Thoracic aorta (tissue), 2 donors: ENCODE results near the gene ERGIC1. TPM values are rescaled to one million over a fixed set of nuclear protein-coding genes. Genes with fewer than 3 reads are reported as not detected.
A peak's percentile ranks its signal among the peaks of the same experiment; 100 is the strongest.

Source experiments
- ATAC-seq: fragments of 150-250 bp; one replicate; pipeline ENCODE4 v1.8.0; 2017; ENCODE audit warnings: low read depth; ENCODE audit not compliant: insufficient number of reproducible peaks, low FRiP score
- DNase-seq: peaks from one replicate; pipeline ENCODE4 v3.0.0-alpha.2; 2020; ENCODE audit warnings: low spot score
- H3K27ac ChIP-seq, 2 donors: fragments of 200-600 bp; sonication (generic); 1 replicate in 1 of 2; 2 replicates in 1 of 2; pipeline ENCODE4 v1.5.1; 2016; ENCODE audit warnings: mild to moderate bottlenecking in 2 of 2, moderate library complexity in 2 of 2
- H3K27me3 ChIP-seq: fragments of 200-600 bp; sonication (generic); replicated peaks from 2 replicates; pipeline ENCODE4 v1.6.0; 2016; ENCODE audit warnings: mild to moderate bottlenecking; ENCODE audit not compliant: insufficient read depth
- H3K36me3 ChIP-seq: fragments of 200-600 bp; sonication (generic); one replicate; pipeline ENCODE4 v1.5.1; 2016
- H3K4me1 ChIP-seq, 2 donors: fragments of 200-600 bp; sonication (generic); 1 replicate in 1 of 2; 2 replicates in 1 of 2; pipeline versions ENCODE4 v1.5.1 to v1.6.0; 2016; ENCODE audit warnings: low read depth in 2 of 2, mild to moderate bottlenecking in 1 of 2; ENCODE audit not compliant: control insufficient read depth in 1 of 2
- H3K4me3 ChIP-seq: fragments of 200-600 bp; sonication (generic); 2 replicates; pipeline ENCODE4 v1.5.1; 2016; ENCODE audit warnings: mild to moderate bottlenecking
- H3K9me3 ChIP-seq: fragments of 200-600 bp; sonication (generic); 2 replicates; pipeline ENCODE4 v1.5.1; 2016
- CTCF ChIP-seq: fragments of 200-600 bp; sonication (generic); IDR thresholded peaks from one replicate; pipeline ENCODE4 v1.5.1; 2019; ENCODE audit warnings: antibody characterized with exemption
- total RNA-seq, 2 donors: library from RNA; depleted of rRNA; stranded (reverse); fragments of >200 nt; gene quantifications; one replicate each; pipeline versions ENCODE4 v1.1.0 to v1.2.3, GENCODE V29; 2016

The ERGIC1 gene
- total RNA-seq, 2 donors from 2014 or later = 141 to 230 TPM

- no peak overlapping the region for H3K4me3 ChIP-seq
- no peaks in the 10 kb centered on the region for H3K9me3 ChIP-seq
- DNase-seq (no peak), ATAC-seq (no peak)
- H3K27ac ChIP-seq = peak overlapping the region; percentile 83 to 97
- peaks cover 18 to 64% of the 10 kb centered on the region in 2 donors for H3K4me1 ChIP-seq
- no peaks in the 10 kb centered on the region for H3K27me3 ChIP-seq
- no peaks in the 10 kb centered on the region for H3K36me3 ChIP-seq
- no peak for TF ChIP-seq CTCF
These were observed 18.7 kb downstream of the ERGIC1 start for GRCh38 chr5:172852490-172853354.

- no peak for ATAC-seq
- no peak for DNase-seq
- H3K4me1 ChIP-seq = peaks cover 26 to 71% of the 10 kb centered on the region in 2 donors
- H3K27me3 ChIP-seq = no peaks in the 10 kb centered on the region
- H3K4me3 ChIP-seq = no peak overlapping the region
- TF ChIP-seq CTCF = no peak
- H3K27ac ChIP-seq = peak overlapping the region; percentile 83 to 97
- H3K36me3 ChIP-seq = no peaks in the 10 kb centered on the region
- H3K9me3 ChIP-seq = no peaks in the 10 kb centered on the region
These were observed 19.4 kb downstream of the ERGIC1 start for GRCh38 chr5:172853355-172853975.

- Histone ChIP-seq H3K4me3 (no peak overlapping the region), H3K4me1 (peaks cover 29 to 81% of the 10 kb centered on the region in 2 donors), H3K27me3 (no peaks in the 10 kb centered on the region), H3K36me3 (no peaks in the 10 kb centered on the region), H3K27ac (peak overlapping the region; percentile 83 to 97), H3K9me3 (no peaks in the 10 kb centered on the region)
- DNase-seq (no peak), ATAC-seq (no peak)
- TF ChIP-seq CTCF = no peak
These were observed 20.4 kb downstream of the ERGIC1 start for GRCh38 chr5:172854451-172854871.

- Histone ChIP-seq H3K4me1 (peaks cover 34 to 86% of the 10 kb centered on the region in 2 donors), H3K27me3 (no peaks in the 10 kb centered on the region), H3K27ac (peak overlapping the region; percentile 83 to 97), H3K36me3 (no peaks in the 10 kb centered on the region), H3K9me3 (no peaks in the 10 kb centered on the region), H3K4me3 (no peak overlapping the region)
- DNase-seq (no peak), ATAC-seq (no peak)
- no peak for TF ChIP-seq CTCF
These were observed 20.9 kb downstream of the ERGIC1 start for GRCh38 chr5:172854971-172855370.

- Histone ChIP-seq H3K27me3 (no peaks in the 10 kb centered on the region), H3K4me1 (peaks cover 40 to 93% of the 10 kb centered on the region in 2 donors), H3K9me3 (no peaks in the 10 kb centered on the region), H3K27ac (peak overlapping the region; percentile 83 to 97), H3K36me3 (no peaks in the 10 kb centered on the region), H3K4me3 (no peak overlapping the region)
- no peak for TF ChIP-seq CTCF
- peak; percentile 20 for ATAC-seq
- DNase-seq = peak; percentile 57
These were observed 21.7 kb downstream of the ERGIC1 start for GRCh38 chr5:172855597-172856292.
